Muscle of leg (tissue), 16 donors: ENCODE measurements around the gene SYK. TPM values are rescaled to one million over a fixed set of nuclear protein-coding genes. Genes with fewer than 3 reads are reported as not detected.
"Not testable (repeated sequence)": the region's sequence is repeated elsewhere in the genome, so short reads cannot be mapped to it uniquely, and the experiment has no call there.

Source experiments
- DNase-seq: peaks from one replicate; pipeline ENCODE4 v3.0.0; 2013
- H3K27ac ChIP-seq: one replicate; pipeline ENCODE4 v1.5.1; 2013; ENCODE audit warnings: mild to moderate bottlenecking, low read length, control low read depth
- H3K27me3 ChIP-seq: one replicate; pipeline ENCODE4 v1.6.1; 2013; ENCODE audit warnings: low read length; ENCODE audit not compliant: control insufficient read depth, insufficient read depth
- H3K36me3 ChIP-seq: one replicate; pipeline ENCODE4 v1.6.1; 2013; ENCODE audit warnings: low read length; ENCODE audit not compliant: control insufficient read depth, insufficient read depth
- H3K4me1 ChIP-seq: one replicate; pipeline ENCODE4 v1.6.1; 2013; ENCODE audit warnings: low read length; ENCODE audit not compliant: control insufficient read depth, insufficient read depth
- H3K4me3 ChIP-seq: one replicate; pipeline ENCODE4 v1.5.1; 2013; ENCODE audit warnings: low read length, control low read depth
- H3K9me3 ChIP-seq: replicated peaks from 2 replicates; pipeline ENCODE4 v1.6.1; 2013; ENCODE audit warnings: low read depth, low read length; ENCODE audit not compliant: control insufficient read depth
- WGBS: methylation state at CpG from one replicate; pipeline ENCODE4 v1.1.5; 2013; ENCODE audit warnings: missing lambda C conversion rate; ENCODE audit not compliant: insufficient coverage; 5-methylcytosine and 5-hydroxymethylcytosine counted together
- long read RNA-seq, 11 donors: transcript quantifications; one replicate each; lab custom pipeline, GENCODE V29; 2026
- polyA plus RNA-seq, 8 donors: library from polyadenylated mRNA; unstranded; fragments of 120-200 nt; gene quantifications; one replicate each; pipeline versions ENCODE4 v1.2.1 to v1.2.3, GENCODE V29; 2013; ENCODE audit warnings: inconsistent platforms in 1 of 8, low replicate concordance in 1 of 8; ENCODE audit not compliant: insufficient read length in 8 of 8, insufficient read depth in 1 of 8
- total RNA-seq: library from RNA; stranded (reverse); fragments of 120-200 nt; gene quantifications from one replicate; pipeline ENCODE4 v1.2.4, GENCODE V29; 2013

The SYK gene
- total RNA-seq (3.7 TPM), polyA plus RNA-seq (1 to 10 TPM; 2.3 to 5.1 (median 3.4) TPM)
- long read RNA-seq, donor 1 = 0 reads
- long read RNA-seq, donor 2 = 0 reads
- long read RNA-seq, donor 3 = 0 reads
- long read RNA-seq, donor 4 = 0 reads
- long read RNA-seq, donor 5 = 0 reads
- long read RNA-seq, donor 6, full-length matches to known transcripts = 1 of 1 reads
- long read RNA-seq, donor 6, partial matches to known transcripts = 0 of 1 reads
- long read RNA-seq, donor 6, other reads (novel, unspliced or antisense) = 0 of 1 reads
- long read RNA-seq, donor 7 = 0 reads
- long read RNA-seq, donor 8 = 0 reads
- long read RNA-seq, donor 9, full-length matches to known transcripts = 1 of 1 reads
- long read RNA-seq, donor 9, partial matches to known transcripts = 0 of 1 reads
- long read RNA-seq, donor 9, other reads (novel, unspliced or antisense) = 0 of 1 reads
- long read RNA-seq, donor 10 = 0 reads
- long read RNA-seq, donor 11 = 0 reads

DNA sequence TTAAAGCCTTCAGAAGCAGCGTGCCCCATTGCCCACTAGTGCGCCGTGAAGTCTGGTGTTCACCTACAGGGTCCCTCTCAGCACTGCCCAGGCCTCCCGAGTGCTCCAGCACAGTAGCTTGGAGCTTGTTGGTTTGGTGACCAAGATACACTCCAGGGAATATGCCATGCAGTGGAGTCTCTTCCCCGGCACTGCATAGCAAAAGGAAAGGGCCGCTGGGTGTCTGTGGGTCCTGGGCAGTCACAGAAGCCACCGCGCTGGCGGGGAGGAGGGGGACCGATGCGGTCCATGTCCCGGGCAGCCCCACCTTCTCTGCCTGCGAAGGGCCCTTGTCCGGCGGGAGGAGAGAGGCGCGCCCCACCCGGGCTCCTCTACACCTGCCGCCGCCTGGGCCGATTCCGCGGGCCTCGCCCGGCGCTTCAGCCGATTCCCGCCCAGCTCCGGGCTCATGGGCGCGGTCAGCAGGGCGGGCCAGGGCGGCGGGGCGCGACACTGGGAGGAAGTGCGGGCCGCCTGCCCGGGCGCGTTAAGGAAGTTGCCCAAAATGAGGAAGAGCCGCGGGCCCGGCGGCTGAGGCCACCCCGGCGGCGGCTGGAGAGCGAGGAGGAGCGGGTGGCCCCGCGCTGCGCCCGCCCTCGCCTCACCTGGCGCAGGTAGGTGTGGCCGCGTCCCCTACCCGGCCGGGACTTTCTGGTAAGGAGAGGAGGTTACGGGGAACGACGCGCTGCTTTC is at the start of gene SYK:
Gene SYK, plus strand, starts transcription at position 579 of the 732 bp plus-strand sequence. CDS start 42,080 bp downstream, outside the sequence.
- DNase-seq = peak; percentile 58
- H3K4me3 ChIP-seq = peak within 1 kb of the TSS; percentile 35
- no peaks in the 10 kb centered on the region for H3K9me3 ChIP-seq
- WGBS = 3% methylated on average over 62 of the region's 64 CpGs
- peaks cover 11% of the 10 kb centered on the region for H3K4me1 ChIP-seq
- H3K27ac ChIP-seq = peak within 1 kb of the TSS; percentile 21
- H3K36me3 ChIP-seq = no peaks in the 10 kb centered on the region
- H3K27me3 ChIP-seq = peaks cover 25% of the 10 kb centered on the region

DNA sequence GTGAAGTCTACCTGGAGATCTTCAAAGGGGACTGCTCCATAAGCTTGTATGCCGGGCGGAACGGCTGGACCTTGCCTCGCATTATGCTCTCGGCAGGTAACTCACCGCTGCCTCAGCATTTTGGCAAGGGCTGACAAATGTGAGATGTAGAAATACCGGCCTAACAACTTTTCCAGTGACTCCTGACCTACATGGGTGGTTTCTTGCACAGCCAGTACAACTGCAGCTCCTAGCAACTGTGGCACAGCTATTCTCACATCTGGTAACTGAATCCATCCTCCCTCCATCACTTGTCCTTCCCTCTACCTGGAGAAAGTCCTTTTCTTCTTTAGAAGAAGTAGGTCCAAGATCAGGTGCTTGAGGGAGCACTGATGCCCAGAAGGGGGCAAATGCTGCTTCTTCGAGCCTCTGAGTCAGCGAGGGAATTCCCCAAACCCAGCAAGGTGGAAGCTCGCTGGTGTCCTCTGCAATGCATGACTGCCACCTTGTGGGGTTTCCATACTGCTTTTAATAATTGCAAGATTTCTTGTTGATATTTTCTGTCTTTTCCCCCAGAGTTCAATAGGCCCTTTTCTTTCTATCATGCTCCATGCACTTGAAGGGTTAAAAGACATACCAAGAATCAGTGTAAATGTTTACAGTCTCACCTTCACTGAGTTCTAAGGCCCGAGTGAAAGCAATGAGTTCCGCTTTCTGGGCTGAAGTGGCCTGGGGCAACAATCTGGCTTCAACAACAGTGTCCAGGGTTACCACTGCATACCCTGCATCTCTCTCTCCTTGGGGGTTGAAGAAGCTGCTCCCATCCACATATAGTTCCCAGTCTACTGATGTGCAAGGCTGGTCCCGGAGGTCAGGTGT is 45.9 kb upstream of the SYK start:
- H3K4me3 ChIP-seq, H3K27me3 ChIP-seq, H3K4me1 ChIP-seq, H3K36me3 ChIP-seq, H3K27ac ChIP-seq, H3K9me3 ChIP-seq: not testable (repeated sequence)
- WGBS = no CpG with 5 or more reads among the region's 13 CpGs
- peak; percentile 50 for DNase-seq

DNA sequence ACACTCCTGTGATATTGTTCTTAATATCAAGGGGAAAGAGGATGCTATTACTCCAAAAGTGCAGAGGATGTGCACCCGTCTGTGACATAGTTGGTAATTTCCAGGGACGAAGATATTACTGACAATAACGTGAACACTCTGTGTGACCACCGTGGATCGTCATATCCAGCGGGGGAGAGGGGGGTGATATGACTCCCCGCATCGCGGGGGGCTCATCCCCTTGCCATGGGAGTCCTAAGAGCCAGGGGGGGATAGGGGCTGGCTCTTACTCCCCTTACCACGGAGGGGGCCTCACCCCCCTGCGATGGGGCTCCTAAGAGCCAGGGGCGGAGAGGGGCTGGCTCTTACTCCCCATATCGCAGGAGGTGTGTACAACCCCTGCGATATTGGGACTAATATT is 41.0 kb upstream of the SYK start:
- DNase-seq, H3K4me3 ChIP-seq, H3K27me3 ChIP-seq, H3K4me1 ChIP-seq, H3K27ac ChIP-seq, H3K36me3 ChIP-seq, H3K9me3 ChIP-seq: not testable (repeated sequence)
- WGBS = 81% methylated on average over 6 of the region's 14 CpGs

DNA sequence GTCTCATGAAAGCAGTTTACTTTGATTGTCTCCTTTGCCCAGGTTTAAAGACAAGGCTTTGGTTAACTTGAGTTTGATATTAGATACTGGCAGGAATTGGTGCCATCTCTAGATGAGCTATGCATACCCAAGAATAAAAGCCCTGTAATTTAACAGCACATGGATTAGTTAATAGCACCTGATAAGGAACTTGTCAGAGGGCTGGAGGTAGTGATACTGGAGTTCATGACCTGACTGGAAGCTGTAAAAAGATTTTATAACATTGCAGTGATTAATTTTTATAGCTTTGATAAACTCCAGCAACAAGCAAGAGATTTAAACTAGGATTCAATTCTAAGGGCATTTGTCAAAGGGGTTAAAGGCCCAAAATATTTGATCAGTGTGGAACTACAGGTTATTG is 34.9 kb upstream of the SYK start:
- Histone ChIP-seq H3K4me1 (no peaks in the 10 kb centered on the region), H3K27me3 (no peaks in the 10 kb centered on the region), H3K27ac (no peak overlapping the region), H3K9me3 (peaks cover 2% of the 10 kb centered on the region), H3K36me3 (no peaks in the 10 kb centered on the region), H3K4me3 (no peak overlapping the region)
- no peak for DNase-seq

DNA sequence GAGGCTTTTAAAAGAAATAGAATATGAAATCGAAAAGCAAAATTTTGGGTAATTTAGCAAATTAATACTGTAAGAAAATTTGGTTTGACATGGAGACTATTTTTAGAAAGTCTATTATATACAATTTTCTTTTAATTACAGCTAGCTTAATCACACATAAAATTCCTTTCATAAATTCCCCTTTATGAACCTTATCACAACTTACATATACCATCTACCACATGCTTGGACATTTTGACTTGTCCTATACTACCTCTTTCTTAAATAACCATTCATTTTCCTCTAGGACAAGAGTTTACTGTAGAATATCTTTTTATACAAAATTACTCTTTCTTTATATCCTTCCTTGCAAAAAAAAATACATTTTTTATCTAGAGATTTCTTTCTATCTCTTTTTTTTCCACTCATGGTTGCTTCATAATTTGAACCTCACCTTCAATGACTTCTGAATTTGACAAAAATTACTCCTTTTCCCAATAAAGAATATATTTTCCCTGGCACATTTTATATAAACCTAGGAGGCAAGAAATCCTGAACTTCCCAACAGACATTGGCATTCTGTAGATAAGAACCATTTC is 34.0 kb upstream of the SYK start:
- no CpG with 5 or more reads among the region's 1 CpG for WGBS
- peaks cover 2% of the 10 kb centered on the region for H3K9me3 ChIP-seq

DNA sequence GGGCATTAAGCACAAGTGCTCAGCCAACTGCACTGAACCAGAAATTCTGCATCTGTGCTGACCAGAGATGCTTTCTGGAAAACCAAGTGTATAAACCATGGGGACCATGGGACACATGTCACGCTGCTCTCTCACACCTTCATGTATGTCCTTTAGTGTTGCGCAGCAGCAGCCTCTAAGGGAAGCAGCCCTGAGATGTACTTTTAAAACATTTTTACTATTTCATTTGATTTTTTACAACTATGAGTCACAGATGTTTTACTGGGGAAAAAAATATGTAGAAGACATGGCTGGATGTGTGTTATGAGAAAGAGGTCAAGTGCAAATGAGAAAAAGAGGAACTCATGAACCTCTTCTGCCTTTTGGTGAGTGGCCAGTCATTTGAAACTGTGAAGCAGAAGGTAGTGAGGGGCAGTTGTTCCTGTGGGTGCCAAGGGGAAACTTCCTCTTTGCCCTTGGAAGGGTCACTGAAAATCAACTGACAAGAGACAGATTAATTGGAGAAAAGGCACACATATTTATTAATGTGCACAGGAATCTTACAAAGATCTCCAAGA is 31.4 kb upstream of the SYK start:
- Histone ChIP-seq H3K27me3 (no peaks in the 10 kb centered on the region), H3K36me3 (no peaks in the 10 kb centered on the region), H3K4me3 (no peak overlapping the region), H3K27ac (no peak overlapping the region), H3K4me1 (no peaks in the 10 kb centered on the region), H3K9me3 (peaks cover 2% of the 10 kb centered on the region)
- WGBS = 100% methylated on average over 1 of the region's 2 CpGs
- DNase-seq = peak; percentile 39

More for the DNA sequence above, 34.0 kb upstream of the SYK start:
- Histone ChIP-seq H3K36me3 (no peaks in the 10 kb centered on the region), H3K4me1 (no peaks in the 10 kb centered on the region), H3K4me3 (no peak overlapping the region), H3K27me3 (no peaks in the 10 kb centered on the region), H3K27ac (no peak overlapping the region)
- DNase-seq = no peak

DNA sequence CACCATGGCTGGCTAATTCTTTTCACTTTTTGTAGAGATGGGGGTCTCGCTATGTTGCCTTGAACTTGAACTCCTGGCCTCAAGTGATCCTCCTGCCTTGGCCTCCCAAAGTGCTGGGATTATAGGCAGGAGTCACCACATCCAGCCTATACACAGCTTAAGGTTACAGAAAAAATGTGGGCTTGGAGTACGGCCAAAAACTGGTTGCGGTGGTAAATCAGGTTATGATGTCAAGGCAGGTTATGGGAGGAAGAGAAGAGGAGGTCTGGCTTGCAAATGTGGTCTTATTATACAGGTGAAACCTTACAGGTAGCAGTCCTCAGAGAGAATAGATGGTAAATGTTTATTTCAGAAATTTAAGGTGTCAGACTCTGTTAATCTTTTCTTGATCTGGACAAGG is 30.7 kb upstream of the SYK start:
- Histone ChIP-seq H3K9me3 (peaks cover 2% of the 10 kb centered on the region), H3K27me3 (no peaks in the 10 kb centered on the region), H3K36me3 (no peaks in the 10 kb centered on the region), H3K4me1 (no peaks in the 10 kb centered on the region), H3K27ac (no peak overlapping the region), H3K4me3 (no peak overlapping the region)
- 33% methylated on average over 1 of the region's 3 CpGs for WGBS
- DNase-seq = no peak

DNA sequence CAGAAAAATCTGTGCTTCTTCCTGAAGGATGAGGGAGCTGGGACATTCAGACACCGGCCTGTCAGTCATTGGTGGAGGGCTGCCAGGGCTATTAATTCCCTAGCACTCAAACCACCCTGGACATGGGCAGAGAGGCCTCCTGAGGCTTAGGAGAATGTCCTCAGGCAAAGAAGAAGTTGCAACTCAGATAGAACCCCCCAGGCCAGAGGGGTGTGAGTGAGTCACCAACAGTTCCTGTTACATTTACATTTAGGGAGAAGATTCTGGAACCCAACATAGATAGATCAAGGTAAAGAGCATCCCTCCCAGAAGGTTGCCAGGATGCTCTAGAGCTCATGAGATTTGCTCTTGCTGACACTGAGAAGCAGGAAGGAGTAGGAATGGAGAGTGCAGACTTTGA is 29.2 kb upstream of the SYK start:
- no peak for DNase-seq
- H3K36me3 ChIP-seq = no peaks in the 10 kb centered on the region
- no CpG with 5 or more reads among the region's 1 CpG for WGBS
- H3K9me3 ChIP-seq = peaks cover 2% of the 10 kb centered on the region
- H3K4me1 ChIP-seq = no peaks in the 10 kb centered on the region
- H3K27ac ChIP-seq = no peak overlapping the region
- no peak overlapping the region for H3K4me3 ChIP-seq
- H3K27me3 ChIP-seq = no peaks in the 10 kb centered on the region

DNA sequence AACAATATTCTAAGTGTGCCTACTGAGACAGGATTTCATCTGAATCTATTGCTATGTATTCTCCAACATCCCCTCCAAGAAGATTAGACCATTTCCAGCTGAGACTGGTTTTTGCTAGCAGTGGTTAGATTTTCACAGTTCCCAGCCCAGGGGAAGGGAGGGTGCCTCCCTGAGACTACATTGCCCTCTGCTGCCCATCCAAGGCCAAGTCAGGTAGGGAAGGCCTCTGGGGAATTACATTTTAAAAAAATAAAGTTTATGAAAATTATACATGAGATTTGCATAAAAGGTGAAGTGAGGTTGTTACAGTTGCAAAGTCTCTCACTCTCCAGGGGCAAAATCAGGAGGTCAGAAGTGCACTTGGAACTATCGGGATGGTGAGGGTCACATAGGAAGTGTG is 28.0 kb upstream of the SYK start:
- WGBS = no CpG with 5 or more reads among the region's 1 CpG
- no peaks in the 10 kb centered on the region for H3K4me1 ChIP-seq
- DNase-seq = peak; percentile 22
- no peak overlapping the region for H3K4me3 ChIP-seq
- H3K36me3 ChIP-seq = no peaks in the 10 kb centered on the region
- H3K9me3 ChIP-seq = no peaks in the 10 kb centered on the region
- no peak overlapping the region for H3K27ac ChIP-seq
- peaks cover 2% of the 10 kb centered on the region for H3K27me3 ChIP-seq
